Measurements from ENCODE around the gene WDR27.

Gene WDR27

DNA sequence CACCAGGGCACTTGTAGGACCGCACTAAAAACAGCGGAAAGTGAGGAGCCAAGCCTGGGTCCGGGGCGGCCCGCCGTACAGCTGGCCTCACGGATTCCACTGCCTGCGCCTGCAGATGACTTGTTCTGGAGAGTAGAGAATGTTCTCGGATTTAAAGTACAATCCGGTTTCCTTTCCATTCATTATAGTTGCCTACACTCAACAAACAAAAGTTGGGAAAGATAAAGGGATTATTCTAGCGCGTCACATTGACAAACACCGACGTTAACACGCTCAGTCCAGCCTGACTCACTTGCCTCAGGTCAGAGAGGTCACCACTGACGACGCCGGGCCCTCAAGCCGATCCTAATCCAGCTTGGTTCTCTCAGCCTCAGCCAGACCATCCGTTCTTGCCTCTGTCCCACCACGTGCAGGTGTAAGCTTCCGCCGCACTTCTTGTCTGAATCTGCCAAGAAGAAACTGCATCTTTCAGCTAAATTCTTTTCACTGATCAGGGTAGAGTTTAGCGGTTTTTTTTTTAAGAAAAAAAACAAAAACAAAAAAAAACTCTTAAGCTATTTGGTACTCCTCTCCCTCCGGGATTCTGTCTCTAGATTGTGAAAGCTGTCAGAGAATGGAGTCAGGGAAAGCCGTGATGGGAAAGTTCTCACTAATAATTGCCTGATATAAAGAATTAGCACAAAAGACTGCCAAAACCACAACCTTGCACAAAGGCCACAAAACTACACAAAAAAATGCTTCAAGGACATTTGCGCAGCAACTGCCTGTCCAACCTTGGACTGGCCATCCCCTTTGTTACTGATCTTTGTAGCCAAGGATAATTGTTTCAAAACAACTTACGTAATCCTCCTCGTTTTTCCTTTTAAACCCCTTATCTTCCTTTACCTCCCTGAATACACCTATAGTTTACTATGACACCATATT lies 23.6 kb upstream of the WDR27 start:
- TF ChIP-seq, protein P1, sequence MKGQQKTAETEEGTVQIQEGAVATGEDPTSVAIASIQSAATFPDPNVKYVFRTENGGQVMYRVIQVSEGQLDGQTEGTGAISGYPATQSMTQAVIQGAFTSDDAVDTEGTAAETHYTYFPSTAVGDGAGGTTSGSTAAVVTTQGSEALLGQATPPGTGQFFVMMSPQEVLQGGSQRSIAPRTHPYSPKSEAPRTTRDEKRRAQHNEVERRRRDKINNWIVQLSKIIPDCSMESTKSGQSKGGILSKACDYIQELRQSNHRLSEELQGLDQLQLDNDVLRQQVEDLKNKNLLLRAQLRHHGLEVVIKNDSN (IDR thresholded peaks at IDR 0.05): no peak
- TF ChIP-seq EP300 (IDR thresholded peaks at IDR 0.05; ENCODE audit: borderline replicate concordance): no peak
- no peak for TF ChIP-seq CREB1 (IDR thresholded peaks at IDR 0.05; ENCODE audit: low read depth)
- TF ChIP-seq ZBTB7A (IDR thresholded peaks at IDR 0.05; ENCODE audit: low read depth): no peak
- TF ChIP-seq, protein P2, sequence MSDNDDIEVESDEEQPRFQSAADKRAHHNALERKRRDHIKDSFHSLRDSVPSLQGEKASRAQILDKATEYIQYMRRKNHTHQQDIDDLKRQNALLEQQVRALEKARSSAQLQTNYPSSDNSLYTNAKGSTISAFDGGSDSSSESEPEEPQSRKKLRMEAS (IDR thresholded peaks at IDR 0.05): no peak
- TF ChIP-seq, protein P3, sequence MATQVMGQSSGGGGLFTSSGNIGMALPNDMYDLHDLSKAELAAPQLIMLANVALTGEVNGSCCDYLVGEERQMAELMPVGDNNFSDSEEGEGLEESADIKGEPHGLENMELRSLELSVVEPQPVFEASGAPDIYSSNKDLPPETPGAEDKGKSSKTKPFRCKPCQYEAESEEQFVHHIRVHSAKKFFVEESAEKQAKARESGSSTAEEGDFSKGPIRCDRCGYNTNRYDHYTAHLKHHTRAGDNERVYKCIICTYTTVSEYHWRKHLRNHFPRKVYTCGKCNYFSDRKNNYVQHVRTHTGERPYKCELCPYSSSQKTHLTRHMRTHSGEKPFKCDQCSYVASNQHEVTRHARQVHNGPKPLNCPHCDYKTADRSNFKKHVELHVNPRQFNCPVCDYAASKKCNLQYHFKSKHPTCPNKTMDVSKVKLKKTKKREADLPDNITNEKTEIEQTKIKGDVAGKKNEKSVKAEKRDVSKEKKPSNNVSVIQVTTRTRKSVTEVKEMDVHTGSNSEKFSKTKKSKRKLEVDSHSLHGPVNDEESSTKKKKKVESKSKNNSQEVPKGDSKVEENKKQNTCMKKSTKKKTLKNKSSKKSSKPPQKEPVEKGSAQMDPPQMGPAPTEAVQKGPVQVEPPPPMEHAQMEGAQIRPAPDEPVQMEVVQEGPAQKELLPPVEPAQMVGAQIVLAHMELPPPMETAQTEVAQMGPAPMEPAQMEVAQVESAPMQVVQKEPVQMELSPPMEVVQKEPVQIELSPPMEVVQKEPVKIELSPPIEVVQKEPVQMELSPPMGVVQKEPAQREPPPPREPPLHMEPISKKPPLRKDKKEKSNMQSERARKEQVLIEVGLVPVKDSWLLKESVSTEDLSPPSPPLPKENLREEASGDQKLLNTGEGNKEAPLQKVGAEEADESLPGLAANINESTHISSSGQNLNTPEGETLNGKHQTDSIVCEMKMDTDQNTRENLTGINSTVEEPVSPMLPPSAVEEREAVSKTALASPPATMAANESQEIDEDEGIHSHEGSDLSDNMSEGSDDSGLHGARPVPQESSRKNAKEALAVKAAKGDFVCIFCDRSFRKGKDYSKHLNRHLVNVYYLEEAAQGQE (IDR thresholded peaks at IDR 0.05; ENCODE audit: low read depth): no peak
- TF ChIP-seq NFIC (IDR thresholded peaks at IDR 0.05): no peak
- TF ChIP-seq EGR1 (IDR thresholded peaks at IDR 0.05): no peak
- no peak for TF ChIP-seq TEAD4 (IDR thresholded peaks at IDR 0.05)
- no peak for TF ChIP-seq FOXM1 (IDR thresholded peaks at IDR 0.05; ENCODE audit: borderline replicate concordance, low read depth)
- no peak for TF ChIP-seq CEBPB (IDR thresholded peaks at IDR 0.05)
- TF ChIP-seq TAF1 (IDR thresholded peaks at IDR 0.05; ENCODE audit: low read depth): no peak
- TF ChIP-seq YY1 (IDR thresholded peaks at IDR 0.05; ENCODE audit: low read depth): no peak
- TF ChIP-seq RAD21 (IDR thresholded peaks at IDR 0.05; ENCODE audit: low read depth): no peak

DNA sequence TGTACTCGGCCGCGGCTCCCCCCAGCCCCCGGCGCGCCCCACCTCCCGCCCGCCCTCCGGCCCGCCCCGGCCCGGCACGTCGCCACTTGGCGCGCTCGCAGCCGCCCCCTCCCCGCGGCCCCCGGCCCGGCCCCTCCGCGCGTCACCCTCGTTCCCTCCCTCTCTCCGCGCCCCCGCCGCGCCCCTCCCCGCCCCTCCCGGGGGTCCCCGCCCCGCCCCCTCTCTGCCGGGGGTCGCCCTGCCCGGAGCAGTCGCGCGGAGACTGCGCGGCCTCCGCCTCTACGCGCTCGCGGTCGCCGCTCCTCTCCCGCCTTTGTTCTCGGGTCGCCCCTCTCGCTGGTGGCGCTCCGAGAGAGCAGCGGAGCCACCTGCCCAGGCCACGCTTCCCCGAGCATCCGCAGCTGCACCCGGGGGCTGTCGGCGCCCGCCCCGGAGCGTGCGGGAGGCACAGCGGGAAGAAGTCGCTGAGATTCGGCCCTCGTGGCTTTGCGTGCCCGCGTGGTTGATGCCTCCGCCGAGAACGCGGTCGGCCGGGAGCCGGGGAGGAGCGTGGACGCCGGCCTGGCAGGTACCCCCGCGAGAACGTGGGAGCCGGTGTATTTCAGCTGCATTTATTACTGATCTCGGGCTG lies 22.8 kb upstream of the WDR27 start, which contains the start of gene PHF10:
Gene PHF10, minus strand, starts transcription at position 7 of the 631 bp plus-strand sequence. CDS start 569 bp downstream, outside the sequence.
- no peak for TF ChIP-seq EP300 (IDR thresholded peaks at IDR 0.05; ENCODE audit: borderline replicate concordance)
- 0 out of 2 replicates have a peak, but pooled peaks have one; percentile 29 for TF ChIP-seq TCF12 (IDR thresholded peaks at IDR 0.05; ENCODE audit: low read depth)
- no peak for TF ChIP-seq FOXM1 (IDR thresholded peaks at IDR 0.05; ENCODE audit: borderline replicate concordance, low read depth)
- no peak for TF ChIP-seq TEAD4 (IDR thresholded peaks at IDR 0.05)
- TF ChIP-seq TAF1 (IDR thresholded peaks at IDR 0.05; ENCODE audit: low read depth): no peak; the same call in 1 of the 2 replicates
- TF ChIP-seq CEBPB (IDR thresholded peaks at IDR 0.05): no peak
- TF ChIP-seq NFIC (IDR thresholded peaks at IDR 0.05): 0 out of 2 replicates have a peak, but pooled peaks have one; percentile 7
- no peak for TF ChIP-seq RAD21 (IDR thresholded peaks at IDR 0.05; ENCODE audit: low read depth)
- TF ChIP-seq, protein P2 (IDR thresholded peaks at IDR 0.05): peak; percentile 94
- TF ChIP-seq, protein P1 (IDR thresholded peaks at IDR 0.05): no peak
- peak; percentile 79 for TF ChIP-seq ZBTB7A (IDR thresholded peaks at IDR 0.05; ENCODE audit: low read depth)
- TF ChIP-seq EGR1 (IDR thresholded peaks at IDR 0.05): no peak
- TF ChIP-seq, protein P3 (IDR thresholded peaks at IDR 0.05; ENCODE audit: low read depth): no peak

- TF ChIP-seq, protein P3 (IDR thresholded peaks at IDR 0.05; ENCODE audit: low read depth): no peak
- TF ChIP-seq YY1 (IDR thresholded peaks at IDR 0.05; ENCODE audit: low read depth): 0 out of 2 replicates have a peak, but pooled peaks have one; percentile 10
Measured at GRCh38 chr6:169723991-169724493, 22.2 kb upstream of the WDR27 start.
